Measurements from ENCODE around the gene MED16. TPM values are rescaled to one million over a fixed set of nuclear protein-coding genes. Genes with fewer than 3 reads are reported as not detected.

The MED16 gene
- total RNA-seq, 2 experiments from 2014 or later, result 19.1 to 54.3 TPM

DNA sequence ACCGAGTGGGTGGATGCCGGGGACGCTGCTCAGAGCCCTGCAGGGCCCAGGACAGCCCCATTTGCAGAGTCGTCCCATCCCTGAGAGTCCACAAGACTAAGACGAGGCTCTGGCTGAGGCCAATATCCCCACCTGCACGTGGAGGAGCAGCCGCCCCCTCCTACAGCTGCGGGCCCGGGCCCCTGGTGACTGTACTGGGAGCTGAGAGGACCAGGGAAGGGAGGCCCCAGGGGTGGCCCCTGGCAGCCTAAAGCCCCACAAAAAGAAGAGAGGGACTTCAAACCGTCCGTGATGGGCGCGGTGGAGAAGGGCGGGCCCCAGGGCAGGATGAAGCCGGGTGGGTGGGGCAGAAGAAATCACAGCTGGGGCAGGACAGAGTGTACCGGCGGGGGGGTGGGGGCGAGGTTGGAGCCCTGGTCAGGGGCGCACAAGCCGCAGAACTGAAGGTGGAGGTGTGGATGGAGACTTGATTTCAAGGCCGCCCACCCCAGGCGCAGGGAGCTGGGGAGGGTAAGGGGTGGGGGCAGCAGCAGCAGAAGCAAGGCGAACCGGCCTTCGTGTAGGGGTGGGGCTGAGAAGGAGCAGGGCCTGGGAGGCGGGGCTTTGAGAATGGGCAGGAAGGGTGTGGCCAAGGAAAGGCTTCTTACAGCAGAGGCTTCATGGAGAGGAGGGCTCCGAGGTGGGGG lies 20.6 kb downstream of the MED16 start:
- Histone ChIP-seq H3K27ac (ENCODE audit: low read depth, low read length, poor library complexity, severe bottlenecking) (peak overlapping the region; percentile 63), H3K4me1 (ENCODE audit: insufficient read depth, low read length, poor library complexity, severe bottlenecking) (peaks cover 9% of the 10 kb centered on the region), H4K20me1 (ENCODE audit: insufficient read depth, low read length) (no peaks in the 10 kb centered on the region), H3K36me3 (ENCODE audit: insufficient read depth, low read length) (peaks cover 31% of the 10 kb centered on the region; the same call in 1 of the 2 replicates), H2AFZ (ENCODE audit: low read length) (no peak overlapping the region), H3K9me3 (ENCODE audit: low read length) (no peaks in the 10 kb centered on the region), H3K4me3 (ENCODE audit: low read depth, low read length, poor library complexity, severe bottlenecking) (peak overlapping the region; percentile 47), H3K4me2 (ENCODE audit: low read length) (peak overlapping the region; percentile 56), H3K79me2 (ENCODE audit: insufficient read depth, low read depth, low read length) (no peaks in the 10 kb centered on the region), H3K9me2 (ENCODE audit: insufficient read depth, low read length) (no peaks in the 10 kb centered on the region)
- no TSS peak for BruUV-seq (replicated peaks)
- TF ChIP-seq, protein P1, sequence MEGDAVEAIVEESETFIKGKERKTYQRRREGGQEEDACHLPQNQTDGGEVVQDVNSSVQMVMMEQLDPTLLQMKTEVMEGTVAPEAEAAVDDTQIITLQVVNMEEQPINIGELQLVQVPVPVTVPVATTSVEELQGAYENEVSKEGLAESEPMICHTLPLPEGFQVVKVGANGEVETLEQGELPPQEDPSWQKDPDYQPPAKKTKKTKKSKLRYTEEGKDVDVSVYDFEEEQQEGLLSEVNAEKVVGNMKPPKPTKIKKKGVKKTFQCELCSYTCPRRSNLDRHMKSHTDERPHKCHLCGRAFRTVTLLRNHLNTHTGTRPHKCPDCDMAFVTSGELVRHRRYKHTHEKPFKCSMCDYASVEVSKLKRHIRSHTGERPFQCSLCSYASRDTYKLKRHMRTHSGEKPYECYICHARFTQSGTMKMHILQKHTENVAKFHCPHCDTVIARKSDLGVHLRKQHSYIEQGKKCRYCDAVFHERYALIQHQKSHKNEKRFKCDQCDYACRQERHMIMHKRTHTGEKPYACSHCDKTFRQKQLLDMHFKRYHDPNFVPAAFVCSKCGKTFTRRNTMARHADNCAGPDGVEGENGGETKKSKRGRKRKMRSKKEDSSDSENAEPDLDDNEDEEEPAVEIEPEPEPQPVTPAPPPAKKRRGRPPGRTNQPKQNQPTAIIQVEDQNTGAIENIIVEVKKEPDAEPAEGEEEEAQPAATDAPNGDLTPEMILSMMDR (conservative IDR thresholded peaks at IDR 0.05; ENCODE audit: low read length), result no peak
- no peak for TF ChIP-seq EZH2phosphoT487 (IDR thresholded peaks at IDR 0.05; ENCODE audit: borderline replicate concordance, low read depth, low read length)
- DNase-seq (ENCODE audit: low spot score), result peak; percentile 93
- CTCF ChIA-PET (ENCODE audit: unreplicated experiment), result no interaction called here
- POLR2A ChIA-PET, result interaction anchor here (0.6 kb wide), 1 partner anchor 18 kb away, joined by 3 read pairs; no protein-coding TSS in a partner anchor
- intact Hi-C loops (cut with micrococcal nuclease; ENCODE audit: unreplicated experiment), result loop anchor here (2.0 kb wide), 1 partner anchor 20 kb away; the partner anchor contains the start of genes MED16 and RNU6-9

DNA sequence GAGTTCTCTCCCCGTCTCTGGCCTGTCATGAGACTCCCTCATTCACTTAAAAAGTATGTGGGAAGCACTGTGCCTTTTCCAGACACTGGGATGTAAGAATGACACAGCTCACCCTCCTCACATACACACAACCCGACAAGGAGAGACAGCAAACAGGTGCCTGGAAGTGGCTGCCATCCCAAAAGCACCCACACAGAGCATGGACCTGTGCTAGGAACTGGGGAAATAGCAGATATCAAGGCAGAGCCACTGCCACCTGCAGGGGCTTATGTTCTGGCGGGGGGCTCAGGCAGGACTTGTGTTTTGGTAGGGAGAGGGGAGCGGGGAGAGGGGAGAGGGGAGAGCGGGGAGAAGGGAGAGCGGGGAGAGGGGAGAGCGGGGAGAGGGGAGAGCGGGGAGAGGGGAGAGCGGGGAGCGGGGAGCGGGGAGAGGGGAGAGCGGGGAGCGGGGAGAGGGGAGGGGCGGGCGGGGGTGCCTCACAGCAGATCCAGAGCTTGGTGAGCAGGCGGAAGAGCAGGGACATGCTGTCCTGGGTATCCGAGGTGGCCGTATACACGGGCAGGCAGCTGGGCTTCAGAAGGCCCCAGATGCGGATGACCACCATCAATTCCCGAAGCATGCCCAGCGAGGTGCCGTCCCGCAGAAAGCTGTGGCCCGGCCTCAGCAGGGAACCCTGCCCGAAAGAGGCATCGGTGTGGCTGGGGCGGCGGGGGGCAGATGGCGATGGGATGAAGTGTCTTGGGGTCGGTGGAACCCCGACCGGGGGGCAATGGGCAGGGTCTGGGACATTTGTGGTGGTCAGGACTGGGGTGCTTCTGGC lies 21.3 kb downstream of the MED16 start:
- TF ChIP-seq EZH2phosphoT487 (IDR thresholded peaks at IDR 0.05; ENCODE audit: borderline replicate concordance, low read depth, low read length), result no peak
- TF ChIP-seq, protein P1 (conservative IDR thresholded peaks at IDR 0.05; ENCODE audit: low read length), result no peak
- no peaks in the 10 kb centered on the region for H3K9me2 ChIP-seq (ENCODE audit: insufficient read depth, low read length)
- H3K4me2 ChIP-seq (ENCODE audit: low read length), result peak overlapping the region; percentile 56
- peaks cover 31% of the 10 kb centered on the region; the same call in 1 of the 2 replicates for H3K36me3 ChIP-seq (ENCODE audit: insufficient read depth, low read length)
- intact Hi-C loops (cut with micrococcal nuclease; ENCODE audit: unreplicated experiment), result loop anchor here (2.0 kb wide), 1 partner anchor 21 kb away; the partner anchor contains the start of genes MED16 and RNU6-9
- BruUV-seq (replicated peaks), result no TSS peak
- peak overlapping the region; percentile 63 for H3K27ac ChIP-seq (ENCODE audit: low read depth, low read length, poor library complexity, severe bottlenecking)
- POLR2A ChIA-PET, result no interaction called here
- no peak for DNase-seq (ENCODE audit: low spot score)
- H3K4me3 ChIP-seq (ENCODE audit: low read depth, low read length, poor library complexity, severe bottlenecking), result peak overlapping the region; percentile 47
- no peaks in the 10 kb centered on the region for H3K79me2 ChIP-seq (ENCODE audit: insufficient read depth, low read depth, low read length)
- no peaks in the 10 kb centered on the region for H4K20me1 ChIP-seq (ENCODE audit: insufficient read depth, low read length)
- H3K4me1 ChIP-seq (ENCODE audit: insufficient read depth, low read length, poor library complexity, severe bottlenecking), result peaks cover 9% of the 10 kb centered on the region
- no peaks in the 10 kb centered on the region for H3K9me3 ChIP-seq (ENCODE audit: low read length)
- CTCF ChIA-PET (ENCODE audit: unreplicated experiment), result no interaction called here
- H2AFZ ChIP-seq (ENCODE audit: low read length), result no peak overlapping the region
